ENCODE results near the gene RASGRP3. TPM values are rescaled to one million over a fixed set of nuclear protein-coding genes. Genes with fewer than 3 reads are reported as not detected.
A peak's percentile ranks its signal among the peaks of the same experiment; 100 is the strongest.

Gene RASGRP3
- total and polyA plus RNA-seq, 2 of the 13 experiments (the other 11 are each of a cell fraction or from before 2014, with no cell fraction given): 0.01 TPM; not detected in 1

DNA sequence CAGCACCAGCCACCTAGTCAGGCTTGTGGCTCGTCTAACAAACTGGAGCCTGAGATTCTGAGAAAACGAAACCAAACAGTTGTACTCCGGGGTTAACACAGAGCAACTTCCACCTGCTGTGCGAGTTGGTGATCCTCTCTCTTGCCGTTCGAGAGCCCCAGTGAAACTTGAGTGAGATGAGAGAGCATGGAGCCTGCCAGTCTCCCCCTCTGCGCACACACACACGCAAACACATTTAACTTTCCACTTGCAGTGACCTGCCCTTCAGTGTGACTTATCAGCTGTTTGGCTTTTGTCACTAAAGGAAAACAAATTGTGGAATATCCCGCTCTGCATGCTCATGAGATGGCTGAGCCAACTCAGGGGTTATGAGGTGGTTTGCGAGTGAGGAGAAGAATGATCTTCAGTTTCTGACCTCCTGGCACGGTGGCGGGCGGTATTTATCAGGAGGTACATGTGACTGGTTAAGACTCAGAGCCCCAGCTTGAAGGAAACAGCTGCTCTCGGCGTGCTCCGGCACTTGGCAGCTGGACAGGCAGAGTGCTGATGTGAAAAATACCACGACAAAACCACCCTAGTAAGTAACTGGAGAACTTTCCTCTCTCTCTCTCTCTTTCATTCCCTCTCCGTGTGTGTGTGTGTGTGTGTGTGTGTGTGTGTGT is at the start of gene RASGRP3 (continued):
- TF ChIP-seq, protein P1, sequence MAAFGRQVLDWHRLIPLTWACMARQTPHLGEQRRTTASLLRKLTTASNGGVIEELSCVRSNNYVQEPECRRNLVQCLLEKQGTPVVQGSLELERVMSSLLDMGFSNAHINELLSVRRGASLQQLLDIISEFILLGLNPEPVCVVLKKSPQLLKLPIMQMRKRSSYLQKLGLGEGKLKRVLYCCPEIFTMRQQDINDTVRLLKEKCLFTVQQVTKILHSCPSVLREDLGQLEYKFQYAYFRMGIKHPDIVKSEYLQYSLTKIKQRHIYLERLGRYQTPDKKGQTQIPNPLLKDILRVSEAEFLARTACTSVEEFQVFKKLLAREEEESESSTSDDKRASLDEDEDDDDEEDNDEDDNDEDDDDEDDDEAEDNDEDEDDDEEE (CRISPR knock-in tag; IDR thresholded peaks at IDR 0.05): no peak
- TF ChIP-seq, protein P2, sequence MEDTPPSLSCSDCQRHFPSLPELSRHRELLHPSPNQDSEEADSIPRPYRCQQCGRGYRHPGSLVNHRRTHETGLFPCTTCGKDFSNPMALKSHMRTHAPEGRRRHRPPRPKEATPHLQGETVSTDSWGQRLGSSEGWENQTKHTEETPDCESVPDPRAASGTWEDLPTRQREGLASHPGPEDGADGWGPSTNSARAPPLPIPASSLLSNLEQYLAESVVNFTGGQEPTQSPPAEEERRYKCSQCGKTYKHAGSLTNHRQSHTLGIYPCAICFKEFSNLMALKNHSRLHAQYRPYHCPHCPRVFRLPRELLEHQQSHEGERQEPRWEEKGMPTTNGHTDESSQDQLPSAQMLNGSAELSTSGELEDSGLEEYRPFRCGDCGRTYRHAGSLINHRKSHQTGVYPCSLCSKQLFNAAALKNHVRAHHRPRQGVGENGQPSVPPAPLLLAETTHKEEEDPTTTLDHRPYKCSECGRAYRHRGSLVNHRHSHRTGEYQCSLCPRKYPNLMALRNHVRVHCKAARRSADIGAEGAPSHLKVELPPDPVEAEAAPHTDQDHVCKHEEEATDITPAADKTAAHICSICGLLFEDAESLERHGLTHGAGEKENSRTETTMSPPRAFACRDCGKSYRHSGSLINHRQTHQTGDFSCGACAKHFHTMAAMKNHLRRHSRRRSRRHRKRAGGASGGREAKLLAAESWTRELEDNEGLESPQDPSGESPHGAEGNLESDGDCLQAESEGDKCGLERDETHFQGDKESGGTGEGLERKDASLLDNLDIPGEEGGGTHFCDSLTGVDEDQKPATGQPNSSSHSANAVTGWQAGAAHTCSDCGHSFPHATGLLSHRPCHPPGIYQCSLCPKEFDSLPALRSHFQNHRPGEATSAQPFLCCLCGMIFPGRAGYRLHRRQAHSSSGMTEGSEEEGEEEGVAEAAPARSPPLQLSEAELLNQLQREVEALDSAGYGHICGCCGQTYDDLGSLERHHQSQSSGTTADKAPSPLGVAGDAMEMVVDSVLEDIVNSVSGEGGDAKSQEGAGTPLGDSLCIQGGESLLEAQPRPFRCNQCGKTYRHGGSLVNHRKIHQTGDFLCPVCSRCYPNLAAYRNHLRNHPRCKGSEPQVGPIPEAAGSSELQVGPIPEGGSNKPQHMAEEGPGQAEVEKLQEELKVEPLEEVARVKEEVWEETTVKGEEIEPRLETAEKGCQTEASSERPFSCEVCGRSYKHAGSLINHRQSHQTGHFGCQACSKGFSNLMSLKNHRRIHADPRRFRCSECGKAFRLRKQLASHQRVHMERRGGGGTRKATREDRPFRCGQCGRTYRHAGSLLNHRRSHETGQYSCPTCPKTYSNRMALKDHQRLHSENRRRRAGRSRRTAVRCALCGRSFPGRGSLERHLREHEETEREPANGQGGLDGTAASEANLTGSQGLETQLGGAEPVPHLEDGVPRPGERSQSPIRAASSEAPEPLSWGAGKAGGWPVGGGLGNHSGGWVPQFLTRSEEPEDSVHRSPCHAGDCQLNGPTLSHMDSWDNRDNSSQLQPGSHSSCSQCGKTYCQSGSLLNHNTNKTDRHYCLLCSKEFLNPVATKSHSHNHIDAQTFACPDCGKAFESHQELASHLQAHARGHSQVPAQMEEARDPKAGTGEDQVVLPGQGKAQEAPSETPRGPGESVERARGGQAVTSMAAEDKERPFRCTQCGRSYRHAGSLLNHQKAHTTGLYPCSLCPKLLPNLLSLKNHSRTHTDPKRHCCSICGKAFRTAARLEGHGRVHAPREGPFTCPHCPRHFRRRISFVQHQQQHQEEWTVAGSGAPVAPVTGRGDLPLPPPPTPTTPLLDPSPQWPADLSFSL (CRISPR knock-in tag; IDR thresholded peaks at IDR 0.05): no peak
- TF ChIP-seq, protein P3, sequence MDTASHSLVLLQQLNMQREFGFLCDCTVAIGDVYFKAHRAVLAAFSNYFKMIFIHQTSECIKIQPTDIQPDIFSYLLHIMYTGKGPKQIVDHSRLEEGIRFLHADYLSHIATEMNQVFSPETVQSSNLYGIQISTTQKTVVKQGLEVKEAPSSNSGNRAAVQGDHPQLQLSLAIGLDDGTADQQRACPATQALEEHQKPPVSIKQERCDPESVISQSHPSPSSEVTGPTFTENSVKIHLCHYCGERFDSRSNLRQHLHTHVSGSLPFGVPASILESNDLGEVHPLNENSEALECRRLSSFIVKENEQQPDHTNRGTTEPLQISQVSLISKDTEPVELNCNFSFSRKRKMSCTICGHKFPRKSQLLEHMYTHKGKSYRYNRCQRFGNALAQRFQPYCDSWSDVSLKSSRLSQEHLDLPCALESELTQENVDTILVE (CRISPR knock-in tag; IDR thresholded peaks at IDR 0.05): no peak
- TF ChIP-seq ZBTB8A (CRISPR knock-in tag; IDR thresholded peaks at IDR 0.05; ENCODE audit: borderline replicate concordance, low read depth) (no peak), SP4 (CRISPR knock-in tag; IDR thresholded peaks at IDR 0.05) (peak; percentile 39; the same call in 1 of the 2 replicates), ATF7 (IDR thresholded peaks at IDR 0.05) (no peak), ATF7 (CRISPR knock-in tag; IDR thresholded peaks at IDR 0.05) (no peak), GZF1 (CRISPR knock-in tag; IDR thresholded peaks at IDR 0.05) (no peak), ZNF20 (CRISPR knock-in tag; IDR thresholded peaks at IDR 0.05) (no peak), ZNF33A (CRISPR knock-in tag; IDR thresholded peaks at IDR 0.05; ENCODE audit: borderline replicate concordance) (no peak), ZNF501 (CRISPR knock-in tag; IDR thresholded peaks at IDR 0.05) (peak; percentile 81), CREB1 (IDR thresholded peaks at IDR 0.05) (no peak), CREB1 (CRISPR knock-in tag; IDR thresholded peaks at IDR 0.05) (no peak), TCF7L2 (IDR thresholded peaks at IDR 0.05; ENCODE audit: low read depth, low read length) (no peak), ZSCAN20 (CRISPR knock-in tag; IDR thresholded peaks at IDR 0.05; ENCODE audit: borderline replicate concordance) (no peak), MAZ (IDR thresholded peaks at IDR 0.05; ENCODE audit: borderline replicate concordance, low read depth, low read length) (no peak), MAZ (CRISPR knock-in tag; IDR thresholded peaks at IDR 0.05; ENCODE audit: low read depth) (no peak)
- TF ChIP-seq, protein P4, sequence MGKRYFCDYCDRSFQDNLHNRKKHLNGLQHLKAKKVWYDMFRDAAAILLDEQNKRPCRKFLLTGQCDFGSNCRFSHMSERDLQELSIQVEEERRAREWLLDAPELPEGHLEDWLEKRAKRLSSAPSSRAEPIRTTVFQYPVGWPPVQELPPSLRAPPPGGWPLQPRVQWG (CRISPR knock-in tag; IDR thresholded peaks at IDR 0.05; ENCODE audit: borderline replicate concordance, low read depth): no peak
